Activated CD4-positive, alpha-beta T cell treated with anti-CD3 and anti-CD28 coated beads, Interleukin-2, amount 50 U/mL, for 4 hours (primary cell): Measurements from ENCODE around the gene SLC25A4.

Source experiments
- DNase-seq, 2 experiments: peaks; one replicate each; pipeline ENCODE4 v3.0.0-alpha.2; 2020

SLC25A4 gene

DNA sequence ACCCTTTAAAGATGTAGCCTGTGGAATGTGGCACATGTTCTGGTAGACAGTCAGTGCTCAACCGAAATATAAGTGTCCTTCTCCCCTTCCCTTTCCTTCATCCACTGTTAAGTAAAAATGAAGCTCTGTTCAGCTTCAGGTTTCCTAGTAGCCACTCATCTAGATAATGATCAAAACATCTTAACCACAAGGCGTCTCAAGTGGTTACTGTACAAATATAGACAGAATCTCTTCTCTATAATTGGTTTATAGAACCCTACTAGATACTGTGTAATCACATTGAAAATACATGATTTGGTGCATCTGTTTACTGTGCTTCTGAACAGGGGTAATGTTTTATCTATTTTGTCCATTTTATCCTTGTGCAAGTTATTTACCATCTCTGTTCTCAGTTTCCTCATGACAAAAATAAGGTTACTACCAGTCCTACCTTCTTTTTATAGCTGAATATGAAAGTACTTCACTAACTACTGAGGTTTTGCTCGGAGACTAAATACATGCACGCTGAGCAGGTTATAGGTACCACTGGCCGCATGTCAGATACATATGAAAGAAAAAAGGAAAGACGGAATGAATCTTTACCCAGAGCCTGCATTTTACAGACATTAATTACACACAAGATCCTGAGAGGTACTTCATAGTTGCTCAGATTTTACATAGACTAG, 20.3 kb upstream of the SLC25A4 start:
- no peak for DNase-seq

DNA sequence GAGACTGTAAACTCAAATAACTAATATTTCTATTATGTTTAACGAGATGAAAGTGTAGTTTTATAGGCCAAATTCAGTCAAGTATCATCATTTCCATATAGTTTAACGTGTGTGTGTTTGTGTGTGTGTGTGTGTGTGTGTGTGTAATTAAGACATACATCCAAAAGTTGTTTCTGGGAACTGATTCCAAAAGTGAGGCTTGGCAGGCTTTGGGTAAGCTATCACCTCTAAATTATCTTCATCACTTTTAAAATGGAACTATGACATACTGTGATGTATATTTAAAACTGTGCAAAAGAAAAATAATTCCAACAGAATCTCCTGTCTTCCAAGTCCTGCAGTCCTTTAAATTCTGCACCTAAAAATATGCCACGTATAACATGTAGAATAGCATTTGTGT, 19.1 kb upstream of the SLC25A4 start:
- DNase-seq = no peak

DNA sequence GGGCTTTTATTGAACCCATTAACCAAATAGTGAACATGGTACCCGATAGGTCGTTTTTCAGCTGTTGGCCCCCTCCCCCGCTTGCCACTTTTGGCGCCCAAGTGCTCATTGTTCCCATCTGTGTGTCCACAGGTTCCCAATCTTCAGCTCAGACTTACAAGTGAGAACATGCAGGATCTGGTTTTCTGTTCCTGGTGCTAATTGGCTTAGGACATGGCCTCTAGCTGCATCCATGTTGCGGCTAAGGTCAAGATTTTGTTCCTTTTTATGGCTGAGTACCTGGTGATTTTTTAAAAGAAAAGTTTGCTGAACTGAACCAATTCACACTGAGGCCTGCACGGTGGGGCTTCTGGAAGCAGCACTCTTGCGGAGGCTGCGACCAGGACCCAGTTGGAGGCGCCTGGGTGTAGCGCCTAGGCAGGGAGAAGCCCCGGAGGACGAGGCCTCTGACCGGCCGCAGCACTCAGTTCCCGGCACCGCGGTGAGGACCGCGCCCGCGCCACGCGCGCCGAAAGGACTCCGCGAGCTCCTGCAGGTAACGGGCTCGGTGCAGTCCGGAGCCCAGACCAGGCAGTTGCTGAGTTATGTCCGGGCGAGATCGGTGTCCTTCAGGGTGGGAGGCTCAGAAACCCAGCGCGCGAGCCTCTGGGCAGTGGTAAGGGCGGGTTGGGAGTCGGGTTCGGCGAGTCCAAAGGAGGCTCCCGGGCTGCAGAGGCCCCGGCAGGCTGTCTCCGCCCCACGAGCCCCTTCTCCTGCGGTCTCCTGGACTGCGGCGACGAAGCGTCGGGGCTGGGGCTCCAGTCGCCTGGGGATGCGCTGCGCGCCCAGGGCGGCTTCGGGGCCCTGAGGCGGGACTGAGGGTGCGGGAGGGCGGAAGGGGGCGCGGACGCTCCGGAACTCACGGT, 15.8 kb upstream of the SLC25A4 start:
- DNase-seq = no peak

DNA sequence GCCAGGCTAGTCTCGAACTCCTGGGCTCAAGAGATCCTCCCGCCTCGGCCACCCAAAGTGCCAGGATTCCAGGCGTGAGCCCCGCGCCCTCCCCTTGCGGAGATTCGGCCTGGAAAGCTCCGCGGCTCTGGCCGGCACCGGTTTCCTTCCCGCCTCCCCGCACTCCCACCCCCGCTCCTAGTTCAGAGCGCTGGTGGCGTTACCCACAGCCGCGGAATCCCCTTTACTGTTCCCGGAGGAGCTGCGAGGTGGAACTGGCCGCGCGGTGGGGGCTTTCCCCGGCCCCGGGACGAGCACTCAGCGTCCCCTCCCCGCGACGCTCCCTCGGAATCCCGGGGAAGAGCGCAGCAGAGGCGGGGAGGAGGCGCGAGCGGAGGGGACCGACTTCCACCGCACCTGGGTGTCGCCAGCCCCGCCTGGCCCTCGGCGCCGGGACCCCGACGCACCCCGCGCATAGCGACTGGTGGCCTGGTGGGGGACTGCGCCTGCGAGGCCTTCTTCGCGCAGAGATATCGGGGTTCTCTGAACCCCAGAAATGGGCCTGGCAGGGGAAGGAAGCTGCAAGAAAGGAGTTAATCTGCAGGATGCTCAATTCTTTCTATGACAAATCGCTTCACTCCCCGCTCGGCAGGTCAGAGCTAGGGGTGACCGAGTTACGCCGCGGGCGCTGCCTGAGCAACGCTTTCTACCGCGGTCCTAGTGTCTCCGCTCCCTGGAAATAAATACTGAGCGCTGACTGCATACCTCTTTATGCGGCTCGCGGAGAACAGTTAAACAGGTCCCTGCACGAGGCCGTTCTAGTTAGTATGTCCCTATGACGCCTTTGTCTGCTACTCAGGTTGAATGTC, 14.6 kb upstream of the SLC25A4 start:
- DNase-seq = peak in 1 of 2 experiments; percentile 5

DNA sequence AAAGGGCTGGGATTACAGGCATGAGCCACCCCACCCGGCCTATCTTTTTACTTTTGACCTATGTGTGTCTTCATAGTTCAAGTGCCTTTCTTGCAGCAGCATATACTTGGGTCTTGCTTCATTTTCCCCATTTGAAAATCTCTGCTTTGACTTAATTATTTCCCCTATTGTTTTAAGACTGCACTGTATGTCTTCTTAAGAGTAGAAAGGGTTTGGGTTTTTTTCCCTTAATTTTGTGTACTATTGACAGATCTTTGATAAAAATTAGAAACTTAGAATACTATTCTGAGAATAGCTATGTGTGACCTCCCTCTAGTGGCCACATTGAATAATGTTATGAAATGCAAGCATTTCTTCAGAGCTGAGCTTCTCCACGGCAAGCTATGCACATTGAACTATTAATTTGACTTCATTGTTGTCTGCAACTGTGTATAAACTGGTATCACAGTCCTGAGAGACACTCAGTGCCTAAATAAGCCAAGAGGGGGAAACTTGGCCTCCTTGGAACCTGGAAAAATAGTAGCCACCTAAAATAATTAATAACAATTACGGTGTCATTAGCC, 8.7 kb upstream of the SLC25A4 start:
- no peak for DNase-seq

DNA sequence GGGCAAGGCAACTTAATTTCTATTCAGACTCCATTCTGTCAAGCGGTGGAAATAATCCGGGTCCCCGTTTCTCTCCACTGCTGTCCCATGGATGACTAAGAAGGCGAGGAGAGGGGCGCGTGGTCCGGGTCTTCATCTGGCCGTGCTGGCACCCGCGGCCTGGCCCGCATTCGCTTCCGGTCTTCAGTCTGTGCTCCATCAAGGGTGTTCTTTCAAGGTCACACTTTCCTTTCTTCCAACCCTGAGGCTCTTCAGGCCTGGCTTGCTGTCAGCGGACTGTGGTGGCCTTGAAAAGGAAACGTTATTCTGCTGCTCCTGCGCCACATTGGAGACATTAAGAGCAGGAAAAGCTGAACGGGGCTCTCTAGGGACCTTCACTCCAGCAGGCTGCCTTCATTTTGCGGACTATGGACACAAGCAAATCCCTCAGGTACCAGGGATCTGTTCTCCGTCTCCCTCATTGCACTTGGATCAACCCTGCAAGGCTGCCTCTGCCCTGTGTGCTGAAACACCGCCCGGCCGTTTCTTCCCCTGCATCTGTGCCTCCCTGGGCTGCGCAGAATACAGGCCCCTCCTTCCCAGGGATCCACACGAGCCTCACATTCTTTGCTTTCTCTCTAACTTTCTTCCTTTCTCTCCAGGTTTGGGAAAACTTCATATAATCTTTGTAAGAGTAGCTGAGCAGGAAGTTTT, 5.7 kb upstream of the SLC25A4 start:
- DNase-seq = no peak

DNA sequence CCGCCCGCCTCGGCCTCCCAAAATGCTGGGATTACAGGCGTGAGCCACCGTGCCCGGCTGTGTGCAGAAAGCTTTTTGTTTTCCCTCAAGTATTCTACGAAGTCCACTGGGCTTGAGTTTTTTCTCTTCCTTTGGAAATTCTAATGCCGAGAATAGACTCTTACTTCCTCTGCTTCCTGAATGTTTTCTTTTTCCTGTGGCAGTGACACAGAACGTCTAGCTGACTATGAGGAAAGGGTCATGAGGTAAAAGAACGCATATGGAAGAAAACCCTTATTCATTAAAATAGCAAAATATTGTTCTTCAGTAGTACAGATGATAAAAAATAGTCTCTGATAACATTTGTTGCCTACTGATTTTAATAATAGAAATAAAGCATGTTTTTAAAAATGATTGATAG, 4.9 kb upstream of the SLC25A4 start:
- DNase-seq = no peak

DNA sequence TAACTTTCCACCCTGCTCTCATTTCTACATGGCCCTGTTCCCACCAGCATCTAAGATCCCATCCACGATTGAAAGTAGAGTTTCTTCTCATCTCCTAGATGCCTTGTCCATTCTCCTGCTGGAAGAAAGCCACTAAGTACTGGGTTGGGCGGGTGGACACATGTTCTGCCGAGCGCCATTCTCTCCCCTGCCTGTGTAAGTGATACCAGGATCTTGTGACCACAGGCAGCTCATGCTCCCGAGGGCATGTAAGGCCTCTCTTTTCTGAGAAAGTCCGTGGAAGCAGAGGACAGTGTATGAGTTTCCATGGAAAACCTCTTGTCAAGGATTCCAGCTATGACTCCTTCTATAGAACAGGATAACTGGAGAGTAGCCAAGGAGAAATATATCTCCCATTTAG, 3.3 kb upstream of the SLC25A4 start:
- DNase-seq = no peak

DNA sequence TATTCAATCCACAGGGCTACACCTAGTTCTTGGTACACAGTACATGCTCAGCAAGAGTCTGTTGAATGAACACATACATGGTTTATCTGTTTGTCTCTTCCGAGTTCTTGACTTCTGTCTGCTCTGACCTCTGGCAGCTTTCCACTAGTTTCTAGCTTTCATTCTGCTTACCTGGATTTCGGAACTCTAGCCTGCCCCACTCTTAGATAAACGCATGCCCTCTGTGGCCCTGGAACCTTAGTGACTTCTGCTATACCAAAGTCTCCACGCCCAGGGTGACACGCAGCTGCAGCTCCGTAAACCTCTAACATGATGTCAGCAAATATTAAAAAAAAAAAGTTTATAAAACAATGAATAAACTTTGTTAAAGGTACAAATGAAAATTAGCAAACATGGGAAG, 1.3 kb upstream of the SLC25A4 start:
- DNase-seq = no peak

DNA sequence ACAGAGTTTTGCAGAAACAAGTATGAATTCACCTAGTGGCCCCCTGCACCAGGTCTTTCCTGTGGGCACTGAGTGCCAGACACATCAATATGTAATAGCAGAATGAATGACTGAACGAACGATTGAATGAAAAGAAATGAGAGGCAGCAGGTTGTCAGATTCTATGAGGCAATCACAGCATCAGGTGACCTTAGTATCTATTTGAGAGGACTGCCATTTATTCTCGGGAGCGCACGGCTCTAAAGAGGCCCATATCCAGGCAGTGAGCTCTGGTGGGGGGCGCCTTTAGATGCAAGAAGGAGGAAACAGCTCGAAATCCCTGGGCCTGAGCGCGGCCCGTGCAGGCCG, 528 bp upstream of the SLC25A4 start:
- DNase-seq = no peak

DNA sequence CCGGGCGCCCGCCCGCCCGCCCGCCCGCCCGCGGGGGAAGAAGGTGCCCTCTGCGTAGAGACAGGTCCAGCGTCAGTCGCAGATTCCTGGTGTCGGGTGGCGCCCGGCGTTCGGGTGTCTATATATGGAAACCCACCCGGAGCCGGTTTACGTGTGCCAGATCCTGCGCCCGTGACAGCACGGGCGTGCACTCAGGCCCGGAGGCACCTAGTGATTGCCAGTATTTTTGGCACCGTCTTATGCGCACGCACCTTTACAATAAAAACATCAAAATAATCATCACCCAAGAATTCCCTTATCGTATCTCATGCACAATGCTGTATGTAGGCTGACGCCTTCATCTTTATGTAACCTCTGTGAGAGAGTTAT, 519 bp downstream of the SLC25A4 start:
- peak in 1 of 2 experiments; percentile 5 for DNase-seq

DNA sequence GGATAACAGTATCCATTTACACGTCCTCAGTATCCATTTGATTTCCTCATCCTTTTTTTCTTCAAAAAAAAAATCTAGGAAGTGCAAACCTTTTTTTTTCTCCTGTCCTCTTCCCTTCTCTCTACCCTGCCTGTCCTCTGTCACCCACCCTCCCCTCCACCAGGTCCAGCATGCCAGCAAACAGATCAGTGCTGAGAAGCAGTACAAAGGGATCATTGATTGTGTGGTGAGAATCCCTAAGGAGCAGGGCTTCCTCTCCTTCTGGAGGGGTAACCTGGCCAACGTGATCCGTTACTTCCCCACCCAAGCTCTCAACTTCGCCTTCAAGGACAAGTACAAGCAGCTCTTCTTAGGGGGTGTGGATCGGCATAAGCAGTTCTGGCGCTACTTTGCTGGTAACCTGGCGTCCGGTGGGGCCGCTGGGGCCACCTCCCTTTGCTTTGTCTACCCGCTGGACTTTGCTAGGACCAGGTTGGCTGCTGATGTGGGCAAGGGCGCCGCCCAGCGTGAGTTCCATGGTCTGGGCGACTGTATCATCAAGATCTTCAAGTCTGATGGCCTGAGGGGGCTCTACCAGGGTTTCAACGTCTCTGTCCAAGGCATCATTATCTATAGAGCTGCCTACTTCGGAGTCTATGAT, 1.7 kb downstream of the SLC25A4 start:
- DNase-seq = no peak

DNA sequence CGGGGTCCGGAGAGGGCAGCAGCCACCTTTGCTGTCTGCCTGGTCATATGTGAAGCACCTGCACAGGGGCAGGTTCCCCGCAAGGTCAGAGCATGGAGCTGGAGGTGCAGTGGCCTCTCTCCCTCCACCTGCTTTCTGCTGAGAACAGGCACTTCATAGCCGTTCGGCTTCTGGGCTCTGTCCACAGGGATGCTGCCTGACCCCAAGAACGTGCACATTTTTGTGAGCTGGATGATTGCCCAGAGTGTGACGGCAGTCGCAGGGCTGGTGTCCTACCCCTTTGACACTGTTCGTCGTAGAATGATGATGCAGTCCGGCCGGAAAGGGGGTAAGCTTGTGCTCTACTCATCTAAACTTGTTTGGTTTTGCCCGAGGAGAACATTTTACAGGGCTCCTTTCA, 2.5 kb downstream of the SLC25A4 start:
- DNase-seq = no peak

DNA sequence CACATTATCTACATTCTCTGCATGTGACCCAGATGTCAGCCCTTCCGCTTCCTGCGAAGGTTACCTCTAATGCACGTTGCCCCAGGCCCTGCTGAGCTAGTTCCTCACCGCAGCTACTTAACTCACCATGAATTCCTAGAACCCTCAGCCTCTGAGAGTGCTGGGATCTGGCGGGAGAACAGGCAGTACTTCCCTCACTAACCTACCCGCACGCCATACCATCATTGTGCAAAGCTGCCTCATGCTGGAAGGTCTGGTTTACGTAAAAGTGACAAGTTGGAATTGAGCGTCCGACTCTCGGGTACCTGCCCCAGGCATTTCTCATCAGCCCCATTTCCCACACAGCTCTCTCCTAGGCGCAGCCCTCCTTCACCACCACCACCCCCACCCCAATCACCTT, 6.3 kb downstream of the SLC25A4 start:
- no peak for DNase-seq

DNA sequence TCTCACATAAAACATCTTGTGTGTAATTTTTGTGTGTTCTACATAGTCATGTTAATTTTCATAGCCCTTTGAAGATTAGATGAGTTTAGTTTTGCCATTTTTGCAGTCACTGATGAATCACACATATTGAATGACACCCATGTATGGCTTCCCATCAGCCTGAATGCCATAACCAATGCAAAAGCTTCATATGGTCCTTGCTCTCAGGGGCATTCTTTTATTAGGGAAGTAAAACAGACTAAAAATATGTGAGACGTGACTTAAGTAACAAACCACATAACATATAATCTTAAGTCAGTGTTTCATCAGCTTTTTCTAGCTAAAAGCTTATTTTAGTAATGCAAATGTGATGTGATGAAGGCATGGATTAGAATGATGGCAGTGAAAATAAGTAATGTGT, 8.2 kb downstream of the SLC25A4 start:
- no peak for DNase-seq

DNA sequence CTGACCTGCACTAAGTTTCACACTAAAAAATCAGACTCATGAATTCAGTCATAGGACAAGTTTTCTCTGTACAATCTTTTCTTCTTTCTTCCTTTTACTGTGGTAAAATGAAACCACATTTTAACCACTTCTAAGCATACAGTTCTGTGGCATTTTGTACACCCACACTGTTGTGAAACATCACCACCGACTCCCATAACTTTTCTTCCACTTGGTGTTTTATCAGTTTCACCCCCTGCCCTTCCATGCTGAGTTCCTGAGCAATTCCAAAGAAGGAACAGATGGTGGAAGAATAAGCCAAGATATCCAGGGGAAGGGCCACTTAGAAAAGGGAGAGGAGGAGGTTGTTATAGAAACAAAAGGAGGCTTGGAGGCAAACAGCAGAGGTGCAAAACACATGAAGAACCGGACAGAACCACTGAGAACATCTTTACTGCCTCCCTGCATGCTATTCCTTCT, 22.6 kb downstream of the SLC25A4 start:
- DNase-seq = no peak

DNA sequence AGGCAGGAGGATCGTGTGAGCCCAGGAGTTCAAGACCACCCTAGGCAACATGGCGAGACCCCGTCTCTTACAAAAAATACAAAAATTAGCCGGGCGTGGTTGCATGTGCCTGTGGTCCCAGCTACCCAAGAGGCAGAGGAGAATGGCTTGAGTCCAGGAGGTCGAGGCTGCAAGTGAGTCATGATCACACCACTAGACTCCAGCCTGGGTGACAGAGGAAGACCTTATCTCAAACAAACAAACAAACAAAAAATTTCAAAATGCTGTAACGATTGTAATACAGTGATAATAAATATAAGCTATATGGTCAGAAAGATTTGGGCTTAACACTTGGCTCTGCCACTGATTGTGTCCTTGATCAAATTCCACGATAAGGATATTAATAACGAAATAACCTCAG, 24.2 kb downstream of the SLC25A4 start:
- no peak for DNase-seq

DNA sequence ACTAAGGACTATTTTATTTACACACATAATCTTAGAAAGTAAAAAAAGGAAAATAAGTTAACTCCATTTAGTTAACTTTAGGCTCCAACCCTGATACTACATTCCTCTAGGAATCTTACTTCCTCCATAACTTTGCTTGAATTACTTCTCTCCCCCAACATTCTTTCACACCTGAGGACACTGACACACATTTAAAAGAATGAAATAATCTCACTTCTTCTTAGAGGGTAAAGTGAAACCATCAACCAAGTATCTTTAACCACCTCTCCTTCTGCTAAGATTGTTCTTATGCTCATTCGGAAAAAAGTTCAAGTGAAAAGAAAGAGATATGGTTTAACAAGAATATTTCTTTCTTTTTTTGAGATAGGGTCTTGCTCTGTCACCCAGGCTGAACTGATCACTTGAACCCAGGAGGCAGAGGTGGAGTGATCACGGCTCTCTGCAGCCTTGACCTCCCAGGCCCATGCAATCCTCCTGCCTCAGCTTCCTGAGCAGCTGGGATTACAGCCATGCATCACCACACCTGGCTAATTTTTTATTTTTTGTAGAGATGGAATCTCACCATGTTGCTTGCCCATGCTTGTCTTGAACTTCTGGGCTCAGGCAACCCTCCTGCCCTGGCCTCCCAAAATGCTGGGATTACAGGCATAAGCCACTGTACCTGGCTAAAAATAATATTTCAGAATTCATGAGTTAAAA, 28.5 kb downstream of the SLC25A4 start:
- no peak for DNase-seq

DNA sequence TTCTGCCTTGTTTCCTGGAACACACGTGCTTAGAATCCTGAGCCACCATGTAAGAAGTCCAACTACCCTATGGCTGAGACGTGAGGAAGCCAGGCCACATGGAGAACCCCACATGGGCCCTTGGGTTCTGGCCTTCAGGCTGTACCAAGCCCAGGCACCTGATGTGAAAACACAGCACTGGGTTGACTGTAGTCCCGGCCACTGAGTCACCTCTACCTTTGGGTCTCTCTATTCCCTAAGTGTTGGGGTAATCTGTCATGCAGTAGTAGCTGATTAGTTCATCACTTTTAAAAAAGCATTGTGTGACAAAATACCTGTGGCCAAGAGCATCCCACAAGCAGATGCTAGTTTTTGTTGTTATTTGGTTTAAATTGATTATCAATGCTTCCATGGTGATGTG, 36.4 kb downstream of the SLC25A4 start:
- no peak for DNase-seq

DNA sequence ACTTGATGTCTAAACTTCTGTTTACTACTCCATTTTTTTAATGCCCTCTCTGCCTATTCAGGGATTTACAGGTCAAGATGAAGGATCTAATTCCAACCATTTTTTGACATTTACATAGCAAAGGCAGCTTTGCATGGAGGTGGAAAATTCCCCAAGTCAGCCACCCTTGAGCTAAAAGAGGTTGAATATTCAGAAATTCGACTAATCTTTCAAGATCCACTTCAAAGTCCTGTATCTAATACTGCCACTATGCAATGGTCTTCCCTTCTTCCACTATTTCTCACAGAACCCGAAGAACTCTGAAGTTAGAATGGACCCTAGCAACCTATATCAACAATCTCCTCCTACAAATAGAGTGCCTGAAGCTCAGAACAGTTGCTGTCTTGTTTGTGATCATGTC, 39.2 kb downstream of the SLC25A4 start:
- no peak for DNase-seq

DNA sequence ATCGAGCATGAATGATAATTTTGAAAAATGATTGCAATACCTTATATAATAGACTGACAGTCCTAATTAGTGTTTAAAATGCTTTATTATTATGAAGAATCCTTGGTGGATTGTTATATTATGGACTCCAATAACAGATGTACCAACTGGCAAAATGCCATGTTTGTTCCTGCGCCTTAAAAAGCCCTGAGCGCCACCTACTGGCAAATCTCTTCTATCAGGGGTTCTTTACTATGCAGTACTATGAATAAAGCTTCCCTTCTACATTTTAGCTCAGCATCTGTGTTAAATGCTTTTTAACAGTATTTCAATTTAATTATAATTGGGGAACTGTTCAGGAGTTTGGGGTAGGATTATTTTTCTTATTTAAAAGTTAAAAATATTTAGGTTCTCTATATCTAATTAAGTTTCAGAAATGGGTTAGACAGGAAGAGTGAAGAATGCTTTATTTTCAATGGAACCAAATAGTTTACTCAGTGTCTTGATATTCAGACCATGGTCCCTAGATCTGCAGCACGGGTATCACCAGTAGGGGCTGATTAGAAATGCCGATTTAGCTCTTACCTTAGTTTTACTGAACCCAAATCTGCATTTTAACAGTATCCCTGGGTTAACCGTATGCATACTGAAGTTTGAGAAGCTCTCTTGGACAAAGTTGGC, 40.7 kb downstream of the SLC25A4 start:
- peak; percentile 67 to 74 for DNase-seq
